Stimulated activated effector memory CD8-positive, alpha-beta T cell treated with anti-CD3 and anti-CD28 coated beads, Interleukin-12 subunit alpha, Interleukin-12 subunit beta, amount 100 ng/mL, for 72 hours (primary cell): ENCODE data around the gene PPA1.

ENCODE experiments used
- ATAC-seq: fragments of 150-1000 bp; cut with Tn5 transposase; 2 replicates; pipeline ENCODE4 v1.10.0; 2021
- DNase-seq, 2 donors: peaks; one replicate each; pipeline ENCODE4 v3.0.0; 2021 to 2022; ENCODE audit warnings: low spot score in 2 of 2
- H3K27ac Mint-ChIP-seq: one replicate; pipeline ENCODE4 v1.8.0; 2022; ENCODE audit warnings: mild to moderate bottlenecking, mixed read lengths
- H3K36me3 Mint-ChIP-seq: one replicate; pipeline ENCODE4 v1.8.0; 2022; ENCODE audit warnings: mild to moderate bottlenecking, mixed read lengths
- H3K4me1 Mint-ChIP-seq: one replicate; pipeline ENCODE4 v1.8.0; 2022; ENCODE audit warnings: mixed read lengths
- H3K4me3 Mint-ChIP-seq: one replicate; pipeline ENCODE4 v1.8.0; 2022; ENCODE audit warnings: mild to moderate bottlenecking, mixed read lengths
- H3K9me3 Mint-ChIP-seq: one replicate; pipeline ENCODE4 v1.8.0; 2022; ENCODE audit warnings: mixed read lengths

Gene PPA1

DNA sequence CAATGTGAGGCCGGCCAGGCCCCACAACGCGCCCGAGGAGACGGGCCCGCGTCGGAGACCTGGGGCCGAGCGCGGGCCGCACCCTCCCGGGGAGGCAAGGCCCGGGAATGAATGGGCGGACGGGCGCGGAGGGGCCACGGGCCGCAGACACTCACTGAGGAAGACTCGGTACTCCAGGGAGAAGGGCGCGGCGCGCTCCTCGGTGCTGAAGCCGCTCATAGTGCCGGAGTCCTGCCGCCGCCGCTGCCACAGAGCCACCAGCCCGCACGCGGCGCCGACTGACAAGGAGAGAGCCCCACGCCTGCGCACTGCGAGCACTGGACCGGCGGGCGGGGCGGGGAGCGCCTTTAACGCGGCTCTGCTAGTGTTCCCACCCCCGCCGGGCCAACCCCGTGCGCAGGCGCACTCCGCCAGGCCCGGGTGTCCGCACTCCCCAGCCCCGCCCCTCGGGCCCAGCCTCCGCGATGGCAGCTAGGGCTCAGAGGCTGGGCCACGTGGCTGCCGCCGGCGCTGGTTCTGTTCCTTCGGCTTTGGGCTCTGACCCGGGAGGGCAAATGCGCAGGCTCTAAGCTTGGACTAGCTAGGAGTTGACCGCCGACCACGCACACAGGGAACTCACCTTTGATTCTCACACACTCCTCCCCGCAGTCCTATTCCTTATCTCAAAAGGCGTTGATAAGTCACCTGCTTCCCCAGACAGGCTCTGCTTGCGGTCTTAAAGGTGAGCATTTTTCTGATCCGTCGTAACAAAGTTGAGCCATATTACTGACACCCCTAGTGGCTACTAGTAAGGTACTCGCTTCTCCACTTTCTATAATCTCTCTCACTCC lies at the start of gene PPA1:
Gene PPA1 (minus strand): TSS at position 321 of the 830 bp plus-strand sequence. CDS start 102 bp downstream, at position 219.
- Mint-ChIP-seq H3K27ac (peak within 1 kb of the TSS; percentile 89), H3K4me1 (peaks cover 12% of the 10 kb centered on the region), H3K4me3 (peak within 1 kb of the TSS; percentile 88), H3K9me3 (no peaks in the 10 kb centered on the region), H3K36me3 (peaks cover 38% of the 10 kb centered on the region)
- peak; percentile 94 for ATAC-seq
- peak; percentile 99 for DNase-seq

DNA sequence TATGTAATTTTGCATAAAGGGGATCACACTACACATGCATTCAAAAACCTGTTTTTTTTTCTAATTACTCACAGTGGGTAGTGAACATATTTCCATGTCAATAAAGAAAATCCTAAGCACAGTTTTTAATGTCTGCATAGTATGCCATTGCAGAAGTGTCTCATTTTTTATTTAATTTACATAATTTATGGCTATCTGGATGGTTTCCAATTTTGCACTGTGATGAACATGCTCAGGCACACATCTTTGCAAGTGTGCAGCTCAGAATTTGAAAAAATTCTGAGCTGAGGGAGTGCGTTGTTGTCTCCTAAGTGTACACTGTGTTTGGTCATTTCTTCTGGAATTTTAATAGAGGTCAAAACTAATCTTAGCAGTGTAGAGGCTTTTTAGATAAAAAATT lies 48.4 kb upstream of the PPA1 start:
- DNase-seq (no peak), ATAC-seq (no peak)
- no peaks in the 10 kb centered on the region for H3K36me3 Mint-ChIP-seq
- no peaks in the 10 kb centered on the region for H3K4me1 Mint-ChIP-seq
- no peak overlapping the region for H3K27ac Mint-ChIP-seq
- H3K9me3 Mint-ChIP-seq, result no peaks in the 10 kb centered on the region
- H3K4me3 Mint-ChIP-seq, result no peak overlapping the region

DNA sequence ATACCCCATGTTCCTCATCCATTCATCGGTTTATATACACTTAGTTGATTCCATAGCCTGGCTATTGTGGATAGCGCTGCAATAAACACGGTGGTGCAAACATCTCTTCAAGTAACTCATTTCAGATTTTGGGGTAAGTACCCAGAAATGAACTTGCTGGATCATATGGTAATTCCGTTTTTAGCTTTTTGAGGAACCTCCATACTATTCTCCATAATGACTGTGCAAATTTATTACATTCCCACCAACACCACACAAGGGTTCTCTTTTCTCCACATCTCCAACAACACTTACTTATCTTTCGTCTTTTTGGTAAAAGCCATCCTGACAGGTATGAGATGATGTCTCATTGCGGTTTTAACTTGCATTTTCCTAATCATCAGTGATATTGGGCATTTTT lies 46.9 kb upstream of the PPA1 start:
- Mint-ChIP-seq H3K27ac (no peak overlapping the region), H3K4me1 (no peaks in the 10 kb centered on the region), H3K4me3 (no peak overlapping the region), H3K36me3 (no peaks in the 10 kb centered on the region), H3K9me3 (no peaks in the 10 kb centered on the region)
- no peak for ATAC-seq
- DNase-seq, result no peak

DNA sequence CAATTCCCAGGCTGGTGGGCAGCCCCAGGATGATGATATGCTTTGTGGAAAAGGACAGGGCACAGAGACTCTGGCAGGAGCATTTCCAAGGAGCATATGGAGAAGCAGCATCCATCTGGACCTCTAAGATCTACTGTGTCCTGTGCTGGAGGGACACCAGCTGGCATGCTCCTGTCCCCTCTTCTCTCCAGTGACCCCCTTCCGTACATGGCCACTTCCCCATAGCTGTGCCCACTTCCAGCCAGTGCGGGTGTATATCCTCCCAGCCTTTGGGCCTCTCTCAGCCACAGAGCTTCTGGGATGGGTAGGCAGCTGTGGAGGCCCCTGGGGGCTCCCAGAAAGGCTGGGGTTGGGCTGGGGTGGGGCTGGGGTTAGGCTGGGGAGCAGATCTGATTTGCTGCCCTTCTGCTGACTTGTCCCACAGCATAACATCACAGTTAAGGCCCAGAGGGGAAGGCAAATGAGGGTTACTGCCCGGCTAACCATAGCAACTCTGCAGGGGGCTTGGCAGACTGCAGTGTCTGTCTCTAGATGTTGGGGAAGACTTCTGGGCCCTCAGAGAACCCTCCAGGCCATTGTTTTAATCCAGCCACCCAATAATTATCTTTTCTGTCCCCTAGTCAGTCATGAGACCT lies 44.3 kb upstream of the PPA1 start:
- H3K27ac Mint-ChIP-seq, result no peak overlapping the region

GRCh38 chr10:70274643-70275042 lies 41.4 kb upstream of the PPA1 start:
- H3K36me3 Mint-ChIP-seq, result no peaks in the 10 kb centered on the region
- DNase-seq (no peak), ATAC-seq (no peak)
- no peak overlapping the region for H3K27ac Mint-ChIP-seq
- H3K9me3 Mint-ChIP-seq, result no peaks in the 10 kb centered on the region
- no peak overlapping the region for H3K4me3 Mint-ChIP-seq
- peaks cover 10% of the 10 kb centered on the region for H3K4me1 Mint-ChIP-seq

More for the DNA sequence above, 44.3 kb upstream of the PPA1 start:
- no peak for DNase-seq
- no peak for ATAC-seq
- Mint-ChIP-seq H3K36me3 (no peaks in the 10 kb centered on the region), H3K4me1 (peaks cover 3% of the 10 kb centered on the region), H3K9me3 (no peaks in the 10 kb centered on the region), H3K4me3 (no peak overlapping the region)

DNA sequence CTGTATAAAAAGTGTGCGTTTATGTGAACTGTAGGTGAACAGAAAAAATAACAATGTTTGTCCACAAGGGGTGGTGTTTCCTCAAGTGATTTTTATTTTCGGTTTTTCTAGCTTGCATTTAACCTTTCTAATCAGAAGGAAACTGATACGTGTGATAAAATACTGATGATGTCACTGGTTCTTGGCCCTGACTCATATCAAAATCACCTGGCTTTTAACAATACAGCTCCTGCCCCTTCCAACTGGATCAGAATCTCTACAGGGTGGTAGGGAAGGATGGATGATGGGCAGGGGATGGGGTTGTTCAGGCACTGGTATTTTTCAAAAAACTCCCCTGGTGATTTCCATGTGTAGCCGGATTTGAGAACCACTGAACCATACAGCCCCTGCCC lies 39.7 kb upstream of the PPA1 start:
- ATAC-seq (peak; percentile 85), DNase-seq (peak in 1 of 2 donors; percentile 62)
- peaks cover 10% of the 10 kb centered on the region for H3K4me1 Mint-ChIP-seq
- no peaks in the 10 kb centered on the region for H3K36me3 Mint-ChIP-seq
- no peaks in the 10 kb centered on the region for H3K9me3 Mint-ChIP-seq
- H3K27ac Mint-ChIP-seq, result peak overlapping the region; percentile 68
- H3K4me3 Mint-ChIP-seq, result no peak overlapping the region

- no peak for ATAC-seq
- H3K4me1 Mint-ChIP-seq, result peaks cover 13% of the 10 kb centered on the region
- H3K4me3 Mint-ChIP-seq, result no peak overlapping the region
- H3K36me3 Mint-ChIP-seq, result no peaks in the 10 kb centered on the region
- peak overlapping the region; percentile 68 for H3K27ac Mint-ChIP-seq
- H3K9me3 Mint-ChIP-seq, result no peaks in the 10 kb centered on the region
- no peak for DNase-seq
Observed at GRCh38 chr10:70271996-70272924, 39.0 kb upstream of the PPA1 start.

DNA sequence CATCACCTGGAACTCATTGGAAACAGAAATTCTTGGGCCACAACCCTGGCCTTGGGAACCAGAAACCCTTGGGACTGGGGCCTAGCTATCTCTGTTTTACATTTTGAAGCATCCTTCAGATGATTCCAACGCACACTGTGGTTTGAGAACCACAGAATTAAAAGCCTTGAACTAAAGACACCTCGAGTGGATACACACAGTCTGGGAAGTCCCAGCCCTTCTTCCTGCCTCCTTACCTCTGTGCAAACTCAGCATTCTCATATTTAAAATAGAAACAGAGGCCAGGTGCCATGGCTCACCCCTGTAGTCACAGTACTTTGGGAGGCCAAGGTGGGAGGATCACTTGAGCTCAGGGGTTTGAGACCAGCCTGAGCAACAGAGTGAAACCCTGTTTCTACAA lies 37.7 kb upstream of the PPA1 start:
- no peak overlapping the region for H3K27ac Mint-ChIP-seq
- no peak for DNase-seq
- H3K9me3 Mint-ChIP-seq, result no peaks in the 10 kb centered on the region
- no peak overlapping the region for H3K4me3 Mint-ChIP-seq
- ATAC-seq, result no peak
- peaks cover 21% of the 10 kb centered on the region for H3K4me1 Mint-ChIP-seq
- no peaks in the 10 kb centered on the region for H3K36me3 Mint-ChIP-seq

DNA sequence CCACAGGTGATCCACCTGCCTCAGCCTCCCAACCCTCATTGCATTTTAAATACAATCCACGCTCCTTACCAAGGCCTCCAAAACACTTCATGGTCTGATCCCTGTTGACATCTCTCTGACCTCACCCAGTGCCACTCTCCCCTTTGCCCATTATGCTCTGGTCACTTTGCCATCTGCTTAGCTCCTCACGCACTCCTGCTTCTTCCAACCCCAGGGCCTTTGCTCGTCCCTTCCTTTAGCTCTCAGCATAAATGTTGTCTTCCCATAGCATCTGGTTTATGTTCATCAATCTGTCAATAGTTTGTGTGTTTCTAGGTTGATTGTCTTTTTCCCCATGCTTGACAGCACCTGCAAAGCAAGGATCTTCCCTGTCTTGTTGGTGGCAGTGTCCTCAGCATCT lies 36.5 kb upstream of the PPA1 start:
- Mint-ChIP-seq H3K9me3 (no peaks in the 10 kb centered on the region), H3K4me3 (no peak overlapping the region), H3K27ac (no peak overlapping the region), H3K36me3 (no peaks in the 10 kb centered on the region), H3K4me1 (peaks cover 21% of the 10 kb centered on the region)
- no peak for ATAC-seq
- no peak for DNase-seq

DNA sequence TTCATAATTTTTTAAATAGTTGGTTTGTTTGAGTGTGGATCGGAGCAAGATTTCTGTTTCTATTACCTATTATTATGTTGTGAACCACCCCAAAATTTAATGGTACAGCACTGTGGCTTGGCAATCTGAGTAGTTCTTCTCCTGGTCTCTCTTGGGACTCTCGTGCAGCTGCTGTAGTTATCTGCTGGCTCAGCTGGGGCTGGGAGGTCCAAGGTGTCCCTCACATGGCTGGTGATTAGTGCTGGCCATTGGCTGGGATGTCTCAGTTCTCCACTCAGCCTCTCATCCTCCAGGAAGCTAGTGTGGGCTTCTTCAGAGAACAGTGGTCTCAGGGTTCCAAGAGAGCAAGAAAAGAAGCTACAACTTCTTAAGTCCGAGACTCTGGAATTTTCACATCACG lies 35.1 kb upstream of the PPA1 start:
- H3K9me3 Mint-ChIP-seq, result no peaks in the 10 kb centered on the region
- H3K4me3 Mint-ChIP-seq, result no peak overlapping the region
- no peaks in the 10 kb centered on the region for H3K36me3 Mint-ChIP-seq
- ATAC-seq (no peak), DNase-seq (no peak)
- H3K4me1 Mint-ChIP-seq, result peaks cover 21% of the 10 kb centered on the region
- no peak overlapping the region for H3K27ac Mint-ChIP-seq

- no peaks in the 10 kb centered on the region for H3K36me3 Mint-ChIP-seq
- peaks cover 16% of the 10 kb centered on the region for H3K4me1 Mint-ChIP-seq
- no peaks in the 10 kb centered on the region for H3K9me3 Mint-ChIP-seq
- no peak overlapping the region for H3K4me3 Mint-ChIP-seq
- ATAC-seq (peak; percentile 37), DNase-seq (no peak)
- H3K27ac Mint-ChIP-seq, result peak overlapping the region; percentile 13
Observed at GRCh38 chr10:70267161-70267933, 34.1 kb upstream of the PPA1 start.

- DNase-seq (no peak), ATAC-seq (no peak)
- Mint-ChIP-seq H3K27ac (peak overlapping the region; percentile 13), H3K4me3 (no peak overlapping the region), H3K36me3 (no peaks in the 10 kb centered on the region), H3K9me3 (no peaks in the 10 kb centered on the region), H3K4me1 (peaks cover 11% of the 10 kb centered on the region)
Observed at GRCh38 chr10:70266701-70267100, 33.5 kb upstream of the PPA1 start.

- ATAC-seq, result no peak
- Mint-ChIP-seq H3K36me3 (no peaks in the 10 kb centered on the region), H3K4me1 (peaks cover 11% of the 10 kb centered on the region), H3K4me3 (no peak overlapping the region), H3K9me3 (peaks cover 2% of the 10 kb centered on the region), H3K27ac (no peak overlapping the region)
- DNase-seq, result no peak
Observed at GRCh38 chr10:70266056-70266455, 32.8 kb upstream of the PPA1 start.

DNA sequence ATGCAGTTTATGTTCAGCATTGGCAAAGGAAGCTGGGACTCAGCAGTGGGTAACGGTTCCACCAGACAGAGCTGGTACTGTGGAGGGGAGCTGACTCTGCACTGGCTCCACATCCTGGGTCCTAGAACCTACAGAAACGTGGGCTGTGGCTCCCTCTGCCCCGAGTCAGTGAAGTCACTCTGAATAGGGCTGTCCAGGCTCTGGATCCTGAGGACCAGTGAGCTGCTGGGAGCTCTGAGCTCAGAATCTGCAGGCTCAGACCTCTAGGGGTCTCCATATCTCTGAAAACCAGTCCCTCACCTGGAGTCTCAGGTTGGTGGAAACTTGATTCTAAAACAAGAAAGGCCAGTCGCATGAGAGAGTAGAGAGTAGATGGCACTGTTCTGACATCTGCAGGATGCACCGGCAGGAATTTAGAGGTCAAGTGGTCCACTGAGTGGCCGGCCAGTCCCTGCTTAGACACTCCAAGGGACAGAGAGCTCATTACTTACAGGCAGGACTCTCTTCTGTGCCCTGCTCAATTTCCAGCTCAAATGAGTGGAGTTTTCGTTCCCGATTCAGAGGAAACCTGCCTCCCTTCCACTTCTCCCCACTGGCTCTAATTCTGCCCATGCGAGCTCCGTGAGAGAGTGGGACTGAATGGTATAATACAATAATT lies 31.9 kb upstream of the PPA1 start:
- DNase-seq (no peak), ATAC-seq (no peak)
- peaks cover 11% of the 10 kb centered on the region for H3K4me1 Mint-ChIP-seq
- H3K4me3 Mint-ChIP-seq, result no peak overlapping the region
- no peaks in the 10 kb centered on the region for H3K36me3 Mint-ChIP-seq
- H3K9me3 Mint-ChIP-seq, result peaks cover 3% of the 10 kb centered on the region
- no peak overlapping the region for H3K27ac Mint-ChIP-seq
